Measurements from ENCODE around the gene CEP43.
A peak's percentile ranks its signal among the peaks of the same experiment; 100 is the strongest.

Gene CEP43

GRCh38 chr6:166966268-166966667 lies 32.9 kb upstream of the CEP43 start:
- DNase-seq (ENCODE audit: extremely low read depth in 1 of 2, low read depth in 1 of 2): no peak

GRCh38 chr6:166969390-166970002 lies 29.7 kb upstream of the CEP43 start:
- DNase-seq (ENCODE audit: extremely low read depth in 1 of 2, low read depth in 1 of 2): no peak

DNA sequence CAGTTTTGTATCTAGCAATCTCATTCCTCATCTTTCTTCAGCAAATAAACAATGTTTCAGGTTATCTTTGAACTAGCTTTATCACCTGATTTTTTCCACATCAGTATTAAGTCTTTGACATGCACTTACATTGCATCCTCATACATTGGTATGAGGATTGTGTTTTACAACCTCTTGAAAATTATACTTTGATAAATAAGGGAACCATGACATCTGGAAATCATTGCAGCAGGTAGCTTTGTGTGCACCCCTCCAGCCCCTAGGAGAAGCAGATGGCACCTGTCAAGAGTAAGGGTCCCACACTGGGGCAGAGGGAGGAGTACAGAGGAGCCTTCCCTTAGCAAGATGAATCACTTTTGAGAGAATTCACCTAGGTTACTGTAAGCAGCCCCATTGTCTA lies 29.1 kb upstream of the CEP43 start:
- DNase-seq (ENCODE audit: extremely low read depth in 1 of 2, low read depth in 1 of 2): no peak

DNA sequence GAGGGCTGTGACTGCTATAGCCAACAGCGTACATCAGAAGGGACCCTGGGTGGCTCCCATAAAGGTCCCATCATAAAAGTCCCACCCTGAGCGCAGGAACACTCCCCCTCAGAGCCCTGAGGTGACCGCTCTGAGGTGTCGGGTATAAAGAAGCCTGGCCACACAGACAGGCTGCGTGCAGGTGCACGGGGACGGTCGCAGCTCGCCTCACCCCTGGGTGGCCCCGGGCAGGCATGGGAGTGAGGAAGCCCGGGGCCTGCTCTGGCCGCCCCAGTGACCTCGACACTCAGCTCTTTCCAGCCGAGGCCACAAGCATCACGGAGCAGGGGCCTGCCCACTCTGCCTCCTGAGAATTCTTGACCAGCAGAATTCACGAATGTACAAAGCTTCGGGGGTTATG lies 28.4 kb upstream of the CEP43 start:
- DNase-seq (ENCODE audit: extremely low read depth in 1 of 2, low read depth in 1 of 2): no peak

DNA sequence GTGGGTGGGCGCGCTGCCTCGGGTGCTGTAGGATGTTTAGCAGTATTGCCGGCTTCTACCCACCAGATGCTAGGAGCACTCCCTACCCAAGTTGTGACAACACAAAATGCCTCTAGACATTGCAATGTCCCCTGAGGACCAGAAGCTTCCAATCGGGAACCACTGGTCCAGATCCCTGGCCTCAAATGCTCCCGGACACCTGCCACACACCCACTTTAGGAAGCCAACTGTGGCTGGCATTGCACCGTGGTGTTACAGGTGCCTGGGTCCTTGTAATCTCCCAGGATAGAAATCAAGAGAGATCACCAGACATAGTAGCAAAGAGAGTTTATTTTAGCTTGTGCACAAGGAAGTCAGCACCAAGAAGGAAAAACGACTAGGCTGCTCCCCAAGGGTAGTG lies 27.9 kb upstream of the CEP43 start:
- DNase-seq (ENCODE audit: extremely low read depth in 1 of 2, low read depth in 1 of 2): no peak

- no peak for DNase-seq (ENCODE audit: extremely low read depth in 1 of 2, low read depth in 1 of 2)
Measured at GRCh38 chr6:166972101-166972500, 27.1 kb upstream of the CEP43 start.

DNA sequence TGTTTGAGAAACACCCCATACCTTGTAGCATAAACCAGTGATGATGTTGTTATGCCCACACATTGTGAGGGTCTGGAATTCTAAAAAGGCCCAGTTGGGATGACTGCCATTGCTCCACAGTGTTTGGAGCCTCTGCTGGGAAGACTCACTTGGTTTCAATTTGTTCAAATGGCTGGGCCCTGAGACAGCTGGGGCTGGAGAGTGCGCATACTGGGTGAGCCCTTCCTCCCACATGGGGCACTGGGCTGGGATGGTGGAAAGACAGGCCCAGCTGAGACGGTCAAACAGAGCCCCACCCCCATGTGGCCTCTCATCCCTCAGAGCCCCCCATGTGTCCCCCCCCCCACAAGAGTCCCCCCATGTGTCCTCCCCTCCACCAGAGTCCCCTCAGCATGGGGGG lies 22.6 kb upstream of the CEP43 start:
- no peak for DNase-seq (ENCODE audit: extremely low read depth in 1 of 2, low read depth in 1 of 2)

DNA sequence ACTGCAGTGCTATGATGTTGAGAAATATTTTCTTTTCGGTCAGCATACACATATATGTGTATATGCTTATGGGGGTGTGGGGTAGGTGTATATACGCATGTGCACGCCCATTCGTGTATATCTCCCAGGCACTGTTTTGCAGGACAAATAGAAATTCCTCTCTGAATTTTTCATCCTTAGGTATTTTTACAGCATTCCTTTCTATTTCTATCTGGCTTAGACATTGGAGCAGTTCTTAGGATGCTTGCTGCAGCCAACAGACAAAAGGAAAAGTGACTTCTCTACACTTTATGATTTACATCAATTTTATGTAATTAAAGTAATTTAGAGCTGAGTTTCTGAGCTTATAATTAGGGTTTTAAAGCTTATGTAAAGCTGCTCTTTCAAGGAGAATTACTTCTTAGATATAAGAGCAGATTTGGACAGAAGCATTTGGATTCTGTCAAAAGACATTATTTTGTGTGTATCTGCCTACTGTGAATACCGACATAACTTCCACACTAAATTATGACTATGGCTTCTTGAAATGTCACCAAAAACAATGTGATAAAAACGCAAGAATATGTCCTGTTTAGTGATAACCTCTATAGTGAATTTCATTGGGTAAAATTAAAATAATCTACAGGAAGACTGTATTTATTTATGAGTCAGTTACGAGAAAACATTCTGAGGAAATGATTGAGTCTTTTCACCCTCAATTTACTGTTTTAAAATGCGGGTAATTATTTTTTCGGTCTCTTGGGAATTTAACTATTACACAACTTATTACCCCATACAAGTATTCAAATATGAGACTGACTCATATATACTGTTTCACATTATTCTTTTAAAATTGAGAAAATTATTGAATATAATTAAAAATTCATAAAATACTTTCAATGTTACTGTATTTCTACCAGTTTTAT lies 21.3 kb upstream of the CEP43 start:
- no peak for DNase-seq (ENCODE audit: extremely low read depth in 1 of 2, low read depth in 1 of 2)

- DNase-seq (ENCODE audit: extremely low read depth in 1 of 2, low read depth in 1 of 2): no peak
Measured at GRCh38 chr6:166980738-166981137, 18.5 kb upstream of the CEP43 start.

- DNase-seq (ENCODE audit: extremely low read depth in 1 of 2, low read depth in 1 of 2): no peak
Measured at GRCh38 chr6:166987448-166987847, 11.7 kb upstream of the CEP43 start.

- no peak for DNase-seq (ENCODE audit: extremely low read depth in 1 of 2, low read depth in 1 of 2)
Measured at GRCh38 chr6:166987930-166988329, 11.3 kb upstream of the CEP43 start.

DNA sequence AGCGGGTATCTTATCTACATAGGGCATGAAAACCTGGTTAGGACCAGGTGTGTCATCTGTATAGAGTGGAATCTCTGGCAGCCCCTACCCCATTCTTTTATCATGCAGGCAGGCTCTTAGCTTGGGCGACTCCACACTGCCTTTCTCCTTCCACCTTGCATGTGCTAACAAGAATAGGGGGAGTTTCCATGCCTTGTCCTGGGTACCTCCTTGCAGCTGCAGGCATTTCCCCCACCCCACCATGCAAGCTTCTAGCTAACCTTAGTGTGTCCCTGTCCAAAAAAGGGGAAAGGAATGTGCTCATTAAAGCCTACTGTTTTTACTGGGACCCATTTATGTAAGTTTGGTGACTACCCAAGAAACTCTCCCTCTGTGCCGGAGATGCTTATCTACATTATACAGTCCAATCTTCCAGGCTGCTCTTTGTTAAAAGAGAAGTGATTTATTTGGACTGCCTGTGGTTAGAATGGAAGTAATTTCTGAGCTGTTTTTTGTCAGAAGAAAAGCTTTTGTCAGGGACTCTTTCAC lies 10.5 kb upstream of the CEP43 start:
- no peak for DNase-seq (ENCODE audit: extremely low read depth in 1 of 2, low read depth in 1 of 2)

DNA sequence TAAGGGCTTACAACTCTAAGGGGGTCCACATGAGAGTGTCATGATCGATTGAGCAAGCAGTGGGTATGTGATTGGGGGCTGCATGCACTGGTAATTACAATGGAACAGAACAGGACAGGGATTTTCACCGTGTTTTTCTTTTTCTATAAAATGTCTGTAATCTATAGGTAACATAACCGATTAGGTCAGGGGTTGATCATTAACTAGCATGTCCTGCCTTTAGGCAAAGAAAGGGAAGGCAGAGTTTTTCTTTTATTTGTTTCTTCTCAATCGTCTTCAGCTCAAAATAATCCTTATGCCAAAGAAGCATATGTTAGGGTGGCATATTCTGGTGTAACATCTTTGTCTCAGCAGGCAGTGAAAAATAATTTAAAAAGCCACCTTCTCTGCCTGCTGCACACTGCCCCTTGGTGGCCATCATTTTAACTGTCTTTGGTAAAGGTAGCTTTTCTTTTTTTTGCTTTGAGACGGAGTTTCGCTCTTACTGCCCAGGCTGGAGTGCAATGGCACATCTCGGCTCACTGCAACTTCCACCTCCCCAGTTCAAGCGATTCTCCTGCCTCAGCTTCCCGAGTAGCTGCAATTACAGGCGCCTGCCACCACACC lies 9.7 kb upstream of the CEP43 start:
- peak in 1 of 2 donors; percentile 17 for DNase-seq (ENCODE audit: extremely low read depth in 1 of 2, low read depth in 1 of 2)

DNA sequence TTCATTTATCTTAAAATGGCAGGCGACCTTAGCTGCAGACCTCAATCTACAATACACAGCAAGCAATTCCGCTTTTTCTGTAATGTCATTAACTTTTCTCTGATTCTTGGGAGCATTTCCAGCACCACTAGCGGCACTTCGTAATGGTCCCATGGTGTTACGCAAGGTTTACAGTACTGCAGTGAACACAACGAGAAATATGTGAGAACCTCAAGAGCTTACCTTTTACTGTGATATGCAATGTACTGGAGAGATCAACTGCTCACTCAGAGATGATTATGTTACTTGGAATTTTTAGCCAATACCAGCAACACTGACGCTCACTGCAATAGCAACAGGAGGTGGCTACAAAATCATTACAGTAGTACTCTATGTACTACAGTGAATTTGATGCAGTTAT lies 2.8 kb upstream of the CEP43 start:
- no peak for DNase-seq (ENCODE audit: extremely low read depth in 1 of 2, low read depth in 1 of 2)

DNA sequence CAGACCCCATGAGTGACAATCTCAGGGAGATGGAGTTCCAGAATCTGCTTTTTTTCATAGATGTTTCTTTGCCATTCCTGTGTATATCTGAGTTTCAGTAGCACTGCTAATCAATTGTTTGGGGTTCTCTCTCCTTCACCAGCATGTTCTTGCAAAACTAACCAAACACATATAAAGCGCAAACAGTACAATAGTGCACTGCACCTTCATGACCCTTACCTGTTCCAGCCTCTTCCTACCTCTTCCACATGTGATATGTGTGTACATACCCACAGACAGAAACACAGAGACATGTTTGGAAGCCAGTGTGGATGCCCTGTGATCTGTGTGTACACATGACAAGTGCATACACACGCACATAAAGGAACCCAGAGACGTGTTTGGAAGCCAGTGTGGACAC lies 1.8 kb upstream of the CEP43 start:
- no peak for DNase-seq (ENCODE audit: extremely low read depth in 1 of 2, low read depth in 1 of 2)

GRCh38 chr6:166997768-166998255 lies 1.4 kb upstream of the CEP43 start:
- no peak for DNase-seq (ENCODE audit: extremely low read depth in 1 of 2, low read depth in 1 of 2)

- DNase-seq (ENCODE audit: extremely low read depth in 1 of 2, low read depth in 1 of 2): no peak
Measured at GRCh38 chr6:166998256-166999144, 697 bp upstream of the CEP43 start.

DNA sequence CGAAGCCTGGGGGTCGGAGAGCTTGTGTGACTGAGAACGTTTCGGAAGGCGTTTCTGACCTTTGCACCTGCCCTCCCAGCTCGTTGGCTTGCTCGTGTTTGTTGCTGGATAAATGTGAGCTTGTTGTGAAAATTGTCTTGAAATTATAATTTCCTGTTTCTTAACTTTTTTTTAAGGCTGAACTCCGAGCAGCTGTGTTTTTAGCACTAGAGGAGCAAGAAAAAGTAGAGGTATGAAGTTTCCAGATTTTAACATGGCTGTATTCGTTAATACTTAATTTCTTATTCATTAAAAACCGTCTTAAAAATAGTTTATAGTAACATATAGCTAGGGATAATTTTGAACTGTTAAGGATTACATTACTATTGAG lies 672 bp downstream of the CEP43 start:
- no peak for DNase-seq (ENCODE audit: extremely low read depth in 1 of 2, low read depth in 1 of 2)

DNA sequence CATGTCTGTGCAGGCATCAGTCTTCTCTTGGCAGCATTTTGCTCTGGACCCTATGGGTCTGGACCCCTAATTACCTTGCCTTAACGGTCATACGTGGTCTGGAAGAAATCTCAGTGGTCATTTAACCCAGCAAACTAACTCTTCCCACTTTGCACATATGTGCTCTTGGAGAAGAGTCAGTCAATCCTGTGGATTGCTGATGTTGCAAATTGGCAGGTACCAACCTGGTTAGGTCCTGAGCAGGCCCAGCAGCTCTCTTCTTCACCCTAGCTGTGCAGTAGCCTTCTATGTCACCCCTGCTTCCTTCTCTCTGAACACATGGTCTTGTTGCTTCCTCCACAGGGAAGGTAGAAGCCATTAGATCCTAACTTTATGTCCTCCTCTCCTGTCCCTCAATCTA lies 1.6 kb downstream of the CEP43 start:
- no peak for DNase-seq (ENCODE audit: extremely low read depth in 1 of 2, low read depth in 1 of 2)

- no peak for DNase-seq (ENCODE audit: extremely low read depth in 1 of 2, low read depth in 1 of 2)
Measured at GRCh38 chr6:167005350-167006159, 6.4 kb downstream of the CEP43 start.

Measured in activated CD8-positive, alpha-beta memory T cell treated with anti-CD3 and anti-CD28 coated beads for 1 hour (primary cell).